MCF 10A (cell line): Measurements from ENCODE around the gene YIPF5. TPM values are rescaled to one million over a fixed set of nuclear protein-coding genes. Genes with fewer than 3 reads are reported as not detected.

Experiments
- BruUV-seq: library from RNA; stranded (reverse); fragments of 400-500 nt; replicated peaks from 2 replicates; lab custom pipeline; 2021; lab: Mats Ljungman, UMichigan
- CTCF ChIA-PET: fragments of 300-600 bp; sonication (Branson Sonifier 250); formaldehyde crosslinking; extraction: SDS; loops from one replicate; lab custom pipeline; 2021; ENCODE audit warnings: antibody characterized with exemption, inconsistent platforms; lab: Yijun Ruan, JAX
- POLR2A ChIA-PET: fragments of 300-600, 350-650 bp; sonication (Branson Sonifier 250); formaldehyde crosslinking; extraction: SDS; loops from one replicate; lab custom pipeline; 2020; ENCODE audit warnings: antibody characterized with exemption, inconsistent platforms; lab: Yijun Ruan, JAX
- DNase-seq: peaks from one replicate; pipeline ENCODE4 v3.0.0-alpha.2; 2018; ENCODE audit not compliant: unreplicated experiment
- H3K27ac Mint-ChIP-seq: one replicate; pipeline ENCODE4 v1.8.0; 2022; ENCODE audit warnings: mild to moderate bottlenecking, low read depth, mixed read lengths; ENCODE audit not compliant: unreplicated experiment
- H3K27me3 Mint-ChIP-seq: one replicate; pipeline ENCODE4 v1.8.0; 2022; ENCODE audit warnings: mixed read lengths; ENCODE audit not compliant: insufficient read depth, unreplicated experiment
- H3K36me3 Mint-ChIP-seq: one replicate; pipeline ENCODE4 v1.8.0; 2022; ENCODE audit warnings: mild to moderate bottlenecking, moderate library complexity, mixed read lengths; ENCODE audit not compliant: insufficient read depth, unreplicated experiment
- H3K4me1 Mint-ChIP-seq: one replicate; pipeline ENCODE4 v1.8.0; 2022; ENCODE audit warnings: mixed read lengths; ENCODE audit not compliant: insufficient read depth, unreplicated experiment
- H3K4me3 Mint-ChIP-seq: one replicate; pipeline ENCODE4 v1.8.0; 2022; ENCODE audit warnings: mild to moderate bottlenecking, moderate library complexity, mixed read lengths; ENCODE audit not compliant: unreplicated experiment
- H3K9me3 Mint-ChIP-seq: one replicate; pipeline ENCODE4 v1.8.0; 2022; ENCODE audit warnings: mixed read lengths; ENCODE audit not compliant: unreplicated experiment
- intact Hi-C: fragments of 100-400 bp; cut with micrococcal nuclease; formaldehyde crosslinking; loops from 2 replicates; pipeline ENCODE4 v1.14.1; 2022
- total RNA-seq: library from RNA; stranded (reverse); gene quantifications from 2 replicates; pipeline ENCODE4 v1.2.3, GENCODE V29; 2022
- TF ChIP-seq, protein P1 (sequence below): fragments of 200-600 bp; IDR thresholded peaks from one replicate; pipeline ENCODE4 v1.8.0; 2022; ENCODE audit warnings: antibody characterized with exemption, mild to moderate bottlenecking; ENCODE audit not compliant: unreplicated experiment

Gene YIPF5
- total RNA-seq, 1 experiment from 2014 or later, result 88.7 TPM

GRCh38 chr5:144173766-144174165, 3.3 kb upstream of the YIPF5 start:
- Mint-ChIP-seq H3K27me3 (no peaks in the 10 kb centered on the region), H3K36me3 (peaks cover 3% of the 10 kb centered on the region), H3K4me1 (peaks cover 19% of the 10 kb centered on the region), H3K9me3 (no peaks in the 10 kb centered on the region), H3K27ac (no peak overlapping the region), H3K4me3 (no peak overlapping the region)
- ChIA-PET CTCF (interaction anchor here (1.3 kb wide), 1 partner anchor 12 kb away, joined by 4 read pairs; no protein-coding TSS in a partner anchor), POLR2A (no interaction called here)
- intact Hi-C loops, result no loop called here
- DNase-seq, result no peak
- no TSS peak for BruUV-seq
- TF ChIP-seq, protein P1, sequence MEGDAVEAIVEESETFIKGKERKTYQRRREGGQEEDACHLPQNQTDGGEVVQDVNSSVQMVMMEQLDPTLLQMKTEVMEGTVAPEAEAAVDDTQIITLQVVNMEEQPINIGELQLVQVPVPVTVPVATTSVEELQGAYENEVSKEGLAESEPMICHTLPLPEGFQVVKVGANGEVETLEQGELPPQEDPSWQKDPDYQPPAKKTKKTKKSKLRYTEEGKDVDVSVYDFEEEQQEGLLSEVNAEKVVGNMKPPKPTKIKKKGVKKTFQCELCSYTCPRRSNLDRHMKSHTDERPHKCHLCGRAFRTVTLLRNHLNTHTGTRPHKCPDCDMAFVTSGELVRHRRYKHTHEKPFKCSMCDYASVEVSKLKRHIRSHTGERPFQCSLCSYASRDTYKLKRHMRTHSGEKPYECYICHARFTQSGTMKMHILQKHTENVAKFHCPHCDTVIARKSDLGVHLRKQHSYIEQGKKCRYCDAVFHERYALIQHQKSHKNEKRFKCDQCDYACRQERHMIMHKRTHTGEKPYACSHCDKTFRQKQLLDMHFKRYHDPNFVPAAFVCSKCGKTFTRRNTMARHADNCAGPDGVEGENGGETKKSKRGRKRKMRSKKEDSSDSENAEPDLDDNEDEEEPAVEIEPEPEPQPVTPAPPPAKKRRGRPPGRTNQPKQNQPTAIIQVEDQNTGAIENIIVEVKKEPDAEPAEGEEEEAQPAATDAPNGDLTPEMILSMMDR, result no peak

GRCh38 chr5:144169904-144170275, 569 bp downstream of the YIPF5 start:
- ChIA-PET POLR2A (interaction anchor here (0.5 to 4.5 kb wide), 31 partner anchors 11 to 1902 kb away, joined by 3 to 54 read pairs (median 5); partner anchors contain the start of gene NR3C1), CTCF (interaction anchor here (0.7 to 2.0 kb wide), 6 partner anchors 21 to 1873 kb away, joined by 3 to 8 read pairs (median 4); no protein-coding TSS in a partner anchor)
- no peaks in the 10 kb centered on the region for H3K9me3 Mint-ChIP-seq
- peaks cover 37% of the 10 kb centered on the region for H3K36me3 Mint-ChIP-seq
- no peaks in the 10 kb centered on the region for H3K27me3 Mint-ChIP-seq
- intact Hi-C loops, result no loop called here
- peak overlapping the region; percentile 97 for H3K27ac Mint-ChIP-seq
- BruUV-seq, result TSS peak; percentile 49
- no peak for DNase-seq
- H3K4me1 Mint-ChIP-seq, result peaks cover 37% of the 10 kb centered on the region
- TF ChIP-seq, protein P1, result no peak
- peak overlapping the region; percentile 94 for H3K4me3 Mint-ChIP-seq

DNA sequence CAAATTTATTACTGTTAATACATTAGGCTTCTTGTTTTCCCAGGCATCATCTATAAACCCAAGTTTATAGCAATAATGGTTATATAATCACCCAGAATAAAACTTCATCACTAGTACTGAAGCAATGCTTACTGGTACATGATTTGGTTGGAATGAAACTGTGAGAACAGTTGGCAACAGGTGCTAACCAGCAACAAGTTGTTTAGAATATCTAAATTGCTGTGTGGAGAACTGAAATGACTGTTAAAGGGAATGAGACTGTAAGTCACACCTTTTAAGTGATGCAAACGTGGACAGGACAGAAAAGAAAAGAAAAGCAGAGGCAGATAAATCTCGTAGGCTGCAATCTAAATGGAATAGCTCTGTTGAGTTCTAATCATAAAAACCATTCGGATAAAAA, 2.5 kb downstream of the YIPF5 start:
- Mint-ChIP-seq H3K27ac (no peak overlapping the region), H3K4me3 (peak overlapping the region; percentile 94), H3K9me3 (no peaks in the 10 kb centered on the region), H3K36me3 (peaks cover 56% of the 10 kb centered on the region), H3K4me1 (peaks cover 37% of the 10 kb centered on the region), H3K27me3 (no peaks in the 10 kb centered on the region)
- CTCF ChIA-PET, result interaction anchor here (0.7 kb wide), 1 partner anchor 189 kb away, joined by 3 read pairs; no protein-coding TSS in a partner anchor
- DNase-seq, result no peak
- TF ChIP-seq, protein P1, result no peak
- BruUV-seq, result no TSS peak
- intact Hi-C loops, result no loop called here
- POLR2A ChIA-PET, result interaction anchor here (1.4 to 4.5 kb wide), 2 partner anchors 9 to 203 kb away, joined by 3 to 54 read pairs; no protein-coding TSS in a partner anchor

DNA sequence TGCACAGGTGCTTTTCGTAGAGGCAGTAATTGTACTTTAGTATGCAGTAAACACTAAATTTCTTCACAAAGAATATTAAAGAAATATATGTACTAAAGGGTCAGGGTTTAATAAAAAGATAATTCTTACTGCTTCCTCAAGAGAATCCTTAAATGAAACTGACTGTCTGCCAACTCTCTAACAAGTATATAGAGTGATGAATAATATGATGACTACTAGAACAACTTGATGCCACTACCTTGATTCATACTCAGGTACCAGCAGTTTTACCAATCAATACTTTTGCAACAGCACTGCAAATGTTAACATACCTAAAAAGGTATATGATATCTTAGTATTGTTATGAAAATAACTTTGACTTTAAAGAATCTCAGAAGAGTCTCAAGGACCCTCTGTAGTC, 3.8 kb downstream of the YIPF5 start:
- intact Hi-C loops, result no loop called here

More for the DNA sequence above, 3.8 kb downstream of the YIPF5 start:
- peaks cover 37% of the 10 kb centered on the region for H3K4me1 Mint-ChIP-seq
- CTCF ChIA-PET, result interaction anchor here (0.7 kb wide), 1 partner anchor 1661 kb away, joined by 3 read pairs; no protein-coding TSS in a partner anchor
- DNase-seq, result no peak
- POLR2A ChIA-PET, result interaction anchor here (1.5 kb wide), 1 partner anchor 10 kb away, joined by 3 read pairs; no protein-coding TSS in a partner anchor
- no TSS peak for BruUV-seq
- no peak overlapping the region for H3K4me3 Mint-ChIP-seq
- no peaks in the 10 kb centered on the region for H3K27me3 Mint-ChIP-seq
- TF ChIP-seq, protein P1, result no peak
- no peak overlapping the region for H3K27ac Mint-ChIP-seq
- peaks cover 69% of the 10 kb centered on the region for H3K36me3 Mint-ChIP-seq
- no peaks in the 10 kb centered on the region for H3K9me3 Mint-ChIP-seq
